GM18526 (cell line): ENCODE measurements around the gene KPNA5.

Experiments
- POLR2A ChIP-seq: IDR thresholded peaks from 3 replicates; pipeline ENCODE4 v1.6.1; 2011; ENCODE audit not compliant: insufficient read length; ENCODE audit errors: extremely low read depth

Gene KPNA5

DNA sequence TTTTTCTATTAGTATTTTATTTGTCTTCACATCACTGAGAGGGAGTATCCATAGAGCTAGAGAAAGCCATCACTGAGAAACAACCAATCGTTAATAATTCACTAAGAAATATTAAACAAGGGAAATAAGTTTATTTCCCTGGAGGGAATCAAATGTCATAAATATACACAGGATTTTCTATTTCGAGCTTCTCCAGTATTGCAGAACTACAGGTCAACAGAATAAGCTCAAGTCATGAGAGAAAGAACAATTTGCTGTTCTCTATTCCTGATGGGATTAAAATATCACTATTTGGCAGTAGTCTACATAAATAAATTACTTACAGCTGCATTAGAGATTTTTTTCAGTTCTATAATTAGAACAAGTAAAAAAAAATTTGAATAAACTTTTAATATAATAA, 86.7 kb downstream of the KPNA5 start:
- TF ChIP-seq POLR2A = no peak

DNA sequence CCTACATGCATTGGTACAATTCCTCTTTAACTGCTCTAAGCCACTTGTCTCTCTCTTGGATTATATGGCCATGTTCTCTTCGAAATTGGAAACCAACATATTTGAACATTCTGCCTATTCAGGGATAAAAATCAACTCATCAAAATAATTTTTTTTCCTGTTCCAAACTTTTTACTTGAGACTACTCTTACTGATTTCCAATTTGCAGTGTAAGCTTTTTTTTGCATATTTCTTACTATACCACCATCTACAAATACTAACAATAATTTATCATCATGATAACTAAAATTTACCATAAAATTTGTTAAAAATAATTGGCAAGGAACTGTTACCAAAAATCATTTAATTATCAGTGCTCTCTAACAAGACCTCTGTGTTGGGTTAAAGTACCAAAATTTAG, 91.4 kb downstream of the KPNA5 start:
- TF ChIP-seq POLR2A = no peak

DNA sequence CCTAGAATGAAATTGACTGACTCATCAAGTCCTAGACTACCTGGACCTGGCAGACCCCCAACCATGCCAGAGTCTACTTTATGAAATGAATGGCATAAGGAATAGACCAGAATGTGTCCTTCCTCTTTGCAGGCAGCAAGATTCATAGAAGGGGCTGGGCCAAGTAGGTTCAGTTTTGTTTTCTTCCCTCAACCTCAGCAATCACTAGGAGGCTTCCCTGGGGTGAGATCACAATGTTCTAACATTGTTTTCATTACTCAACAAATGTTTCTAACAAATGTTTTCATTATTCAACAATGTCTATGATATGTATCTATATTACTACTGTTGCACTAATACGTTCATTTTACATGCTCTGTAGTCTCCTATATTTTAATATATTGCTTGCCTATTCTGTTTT, 92.9 kb downstream of the KPNA5 start:
- TF ChIP-seq POLR2A = no peak

DNA sequence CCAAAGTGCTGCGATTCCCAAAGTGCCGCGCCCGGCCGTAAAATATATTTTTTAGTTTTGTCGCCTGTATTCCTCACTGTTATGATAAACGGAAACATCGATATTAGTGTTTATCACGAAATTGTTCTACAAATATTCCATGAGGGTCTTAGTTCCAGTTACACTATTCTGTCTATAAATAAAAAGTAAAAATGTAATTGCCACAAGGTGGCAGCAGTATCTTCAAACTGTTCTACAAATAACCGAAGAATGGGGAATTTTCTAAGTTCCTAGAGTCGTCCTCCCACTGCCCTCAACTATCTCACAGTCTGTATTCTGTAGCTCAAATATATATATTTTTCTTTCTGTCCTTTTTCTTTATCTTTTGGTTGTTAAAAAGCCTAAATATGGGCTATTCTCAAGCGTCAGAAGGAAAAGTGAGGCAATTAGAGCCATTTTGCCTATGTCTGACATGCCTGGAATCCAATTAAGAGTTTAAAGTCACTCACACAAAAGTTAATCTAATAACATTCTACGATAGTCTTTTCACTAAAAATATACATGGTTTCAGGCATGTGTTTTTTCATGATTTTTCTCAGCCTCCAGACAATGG, 98.7 kb downstream of the KPNA5 start:
- no peak for TF ChIP-seq POLR2A

DNA sequence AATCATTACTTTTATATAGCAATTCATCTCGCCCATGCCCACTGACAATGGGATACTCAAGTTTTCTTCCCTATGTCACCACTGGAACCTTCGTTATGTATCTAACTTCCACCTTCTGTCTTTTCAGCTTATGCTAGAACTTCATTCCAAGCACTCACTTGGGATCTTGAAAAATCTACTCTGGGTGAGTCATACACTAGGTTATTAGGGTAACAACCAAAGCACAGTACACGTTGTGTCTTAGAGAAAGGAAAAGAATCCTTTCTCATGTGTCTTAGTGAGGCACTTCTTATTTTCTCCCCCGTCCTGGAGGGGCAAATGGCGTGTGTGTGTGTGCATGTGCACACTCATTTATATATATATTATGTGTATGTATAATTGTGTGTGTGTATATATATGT, 102.8 kb downstream of the KPNA5 start:
- TF ChIP-seq POLR2A = no peak
